ENCODE measurements around the gene POLR3B.
"Not testable (repeated sequence)": the region's sequence is repeated elsewhere in the genome, so short reads cannot be mapped to it uniquely, and the experiment has no call there.

The POLR3B gene

GRCh38 chr12:106477627-106478026 lies 120.1 kb downstream of the POLR3B start:
- not testable (repeated sequence) for DNase-seq

- no peak for DNase-seq
Measured at GRCh38 chr12:106480251-106480650, 122.7 kb downstream of the POLR3B start.

GRCh38 chr12:106481246-106481645 lies 123.7 kb downstream of the POLR3B start:
- no peak for DNase-seq

GRCh38 chr12:106487664-106488063 lies 130.1 kb downstream of the POLR3B start:
- no peak for DNase-seq

DNA sequence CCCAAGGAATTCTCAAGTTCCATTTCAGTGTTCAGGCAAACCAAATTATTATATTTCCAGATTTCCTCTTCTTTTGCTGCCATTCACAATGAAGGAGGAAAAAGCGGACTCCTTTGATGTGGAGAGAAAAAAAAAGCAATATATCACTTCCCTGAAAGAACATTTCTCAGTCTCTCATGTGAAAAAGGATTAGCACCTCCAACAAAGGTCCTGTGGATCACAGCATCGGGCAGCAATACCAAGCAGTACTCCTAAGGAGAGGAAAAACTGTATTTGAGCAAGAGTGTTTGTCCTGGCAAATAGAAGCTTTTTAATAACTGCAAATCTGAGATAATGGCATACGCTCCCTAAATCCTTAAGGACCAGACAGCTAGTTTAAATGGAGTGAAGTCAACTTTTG lies 131.3 kb downstream of the POLR3B start:
- no peak for DNase-seq

DNA sequence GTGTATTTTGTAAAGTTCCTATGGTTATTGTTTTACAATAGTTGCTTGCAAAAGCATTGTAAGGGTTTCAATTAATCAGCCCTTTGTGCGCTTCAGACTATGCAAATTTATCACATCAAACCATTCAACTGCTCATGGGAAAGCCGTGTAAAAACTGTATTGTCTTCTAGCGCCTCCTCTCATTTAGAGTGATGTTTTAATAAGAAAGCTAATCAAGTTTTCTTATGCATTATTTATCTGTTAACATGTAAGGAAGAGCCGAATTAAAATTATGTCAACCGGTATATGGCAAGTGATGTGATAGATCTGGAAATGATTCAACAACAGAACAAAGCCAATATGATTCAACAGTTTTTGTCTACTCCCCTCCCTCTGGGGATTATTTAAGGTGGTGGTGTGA lies 132.7 kb downstream of the POLR3B start:
- no peak for DNase-seq

- no peak for DNase-seq
Measured at GRCh38 chr12:106492857-106493256, 135.3 kb downstream of the POLR3B start.

DNA sequence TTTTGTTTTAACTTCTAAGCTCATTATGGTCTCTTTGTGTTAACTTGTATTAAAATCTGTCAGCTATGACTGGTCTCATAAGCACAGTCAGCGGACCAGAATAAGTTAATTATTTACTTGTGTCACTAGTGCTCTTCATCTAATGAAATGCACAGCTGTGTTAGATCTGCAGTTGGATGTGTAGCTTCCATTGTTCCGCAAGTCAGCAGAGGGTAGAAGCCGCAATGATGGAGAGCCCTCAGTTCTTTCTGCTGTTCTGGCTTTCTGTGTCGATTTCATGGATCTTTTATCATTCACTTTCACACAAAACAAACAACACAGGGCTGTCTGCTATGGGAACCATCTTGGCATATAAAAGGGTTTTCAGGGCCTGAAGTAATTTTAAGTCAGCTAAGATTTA lies 136.0 kb downstream of the POLR3B start:
- no peak for DNase-seq

- DNase-seq = no peak
Measured at GRCh38 chr12:106495354-106495965, 137.9 kb downstream of the POLR3B start.

- DNase-seq = no peak
Measured at GRCh38 chr12:106498056-106498455, 140.5 kb downstream of the POLR3B start.

DNA sequence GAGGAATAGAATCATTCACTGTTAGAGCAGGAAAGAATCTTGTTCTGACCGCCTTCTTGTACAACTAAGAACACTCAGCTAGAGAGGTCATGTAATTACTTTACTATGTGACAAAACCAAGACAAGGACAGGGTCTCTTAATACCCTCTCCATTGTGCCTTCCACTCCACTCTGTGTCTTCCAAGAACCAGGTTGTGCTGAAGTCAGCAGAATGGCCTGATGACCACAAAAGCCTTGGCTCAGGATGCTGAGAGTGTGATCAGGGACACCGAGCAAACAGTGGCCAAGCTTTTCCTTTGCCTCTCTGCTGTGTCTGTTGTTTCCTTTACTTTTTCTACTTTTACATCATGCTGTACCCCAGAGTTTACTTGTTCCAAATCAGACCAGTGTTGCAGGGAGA lies 142.1 kb downstream of the POLR3B start:
- no peak for DNase-seq

- no peak for DNase-seq
Measured at GRCh38 chr12:106506691-106507090, 149.1 kb downstream of the POLR3B start.

- DNase-seq = no peak
Measured at GRCh38 chr12:106508966-106509365, 151.4 kb downstream of the POLR3B start.

DNA sequence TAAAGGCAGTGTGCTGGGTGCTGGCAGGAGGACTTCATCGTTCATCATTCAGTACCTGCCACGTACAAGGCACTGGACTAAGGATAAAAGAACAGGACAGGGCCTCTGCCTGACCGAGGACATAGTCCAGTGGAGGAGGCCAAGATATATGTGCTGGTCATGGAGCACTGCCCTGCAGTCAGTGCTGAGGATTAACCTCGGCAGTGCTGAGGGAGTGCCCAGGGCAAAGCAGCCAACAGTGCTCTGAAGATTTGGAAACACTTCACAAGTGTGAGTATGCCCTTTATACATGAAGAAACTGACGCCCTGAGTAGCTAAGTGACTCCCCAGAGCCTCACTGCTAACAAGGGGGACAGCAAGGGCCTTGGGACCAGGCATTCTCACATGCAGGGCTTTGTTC lies 153.8 kb downstream of the POLR3B start:
- no peak for DNase-seq

DNA sequence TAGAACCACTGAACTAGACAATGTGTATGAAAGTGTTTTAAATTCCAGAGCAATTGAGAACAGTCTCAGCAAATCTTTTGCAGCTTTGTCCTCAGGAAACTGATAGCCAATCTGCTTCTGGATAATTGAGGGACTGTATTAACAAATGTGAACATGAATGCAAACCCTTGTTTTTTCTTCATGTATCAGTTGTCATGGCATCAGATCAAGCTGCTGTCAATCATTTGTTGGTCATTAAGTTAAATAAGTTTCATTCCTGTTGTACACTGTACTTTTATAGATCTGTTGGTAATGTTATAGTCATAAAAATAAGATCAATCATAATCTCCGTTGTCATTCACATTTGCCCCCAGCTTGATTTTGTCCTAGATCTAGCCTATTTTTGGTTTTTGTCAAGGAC lies 159.8 kb downstream of the POLR3B start:
- DNase-seq = no peak

DNA sequence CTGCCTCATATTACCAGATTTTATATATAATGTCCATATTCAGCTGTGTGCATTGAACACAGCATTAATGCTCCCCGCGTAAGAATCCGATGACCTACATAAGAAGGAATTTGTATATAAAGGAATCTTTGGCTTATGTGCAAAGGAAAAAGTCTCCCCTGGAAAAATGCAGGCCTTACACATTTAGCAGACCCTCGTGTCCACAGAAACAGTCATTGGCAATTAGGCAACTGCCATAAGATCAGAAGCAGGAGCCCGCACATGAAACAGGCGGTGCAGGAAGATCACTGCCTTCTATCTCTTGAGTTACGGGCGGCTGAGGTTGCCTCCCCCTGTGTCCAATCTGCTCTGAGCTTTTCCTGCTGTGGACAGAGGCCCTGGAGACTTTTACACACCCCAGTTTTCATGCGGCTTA lies 162.1 kb downstream of the POLR3B start:
- no peak for DNase-seq

DNA sequence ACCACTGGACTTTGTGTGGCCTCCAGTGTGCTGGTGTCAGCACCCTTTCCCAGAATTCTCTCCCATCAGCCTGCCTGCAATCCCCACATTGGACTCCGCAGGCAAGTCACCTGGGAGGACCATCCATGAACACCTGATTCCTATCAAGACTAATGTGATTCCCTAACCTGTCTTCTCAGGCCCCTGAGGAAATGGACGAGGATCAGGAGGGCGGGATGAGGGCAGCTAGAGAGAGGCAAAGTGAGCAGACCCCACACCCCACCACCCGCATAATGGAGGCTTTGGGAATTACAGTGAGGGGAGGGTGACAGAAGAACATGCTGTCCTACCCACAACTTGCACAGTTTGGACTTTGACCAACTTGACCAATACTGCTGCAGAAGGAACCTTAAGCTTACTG lies 164.4 kb downstream of the POLR3B start:
- no peak for DNase-seq

GRCh38 chr12:106522708-106523107 lies 165.2 kb downstream of the POLR3B start:
- no peak for DNase-seq

GRCh38 chr12:106527356-106527755 lies 169.8 kb downstream of the POLR3B start:
- DNase-seq = no peak

DNA sequence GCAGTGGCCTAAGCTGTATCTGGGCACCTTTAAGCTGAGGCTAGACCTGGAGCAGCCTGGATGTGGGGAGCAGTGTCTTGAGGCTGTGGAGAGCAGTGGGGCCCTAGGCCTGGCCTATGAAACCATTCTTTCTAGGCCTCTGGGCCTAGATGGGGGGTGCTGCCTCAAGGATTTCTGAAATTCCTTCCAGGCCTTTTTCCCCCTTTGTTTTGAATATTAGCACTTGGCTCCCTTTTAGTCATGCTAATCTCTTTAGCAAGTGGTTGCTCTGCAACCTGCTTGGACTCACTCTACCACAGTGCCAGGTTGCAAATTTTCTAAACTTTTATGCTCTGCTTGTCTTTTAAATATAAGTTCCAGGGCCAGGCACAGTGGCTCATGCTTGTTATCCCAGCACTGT lies 183.7 kb downstream of the POLR3B start:
- DNase-seq = no peak

DNA sequence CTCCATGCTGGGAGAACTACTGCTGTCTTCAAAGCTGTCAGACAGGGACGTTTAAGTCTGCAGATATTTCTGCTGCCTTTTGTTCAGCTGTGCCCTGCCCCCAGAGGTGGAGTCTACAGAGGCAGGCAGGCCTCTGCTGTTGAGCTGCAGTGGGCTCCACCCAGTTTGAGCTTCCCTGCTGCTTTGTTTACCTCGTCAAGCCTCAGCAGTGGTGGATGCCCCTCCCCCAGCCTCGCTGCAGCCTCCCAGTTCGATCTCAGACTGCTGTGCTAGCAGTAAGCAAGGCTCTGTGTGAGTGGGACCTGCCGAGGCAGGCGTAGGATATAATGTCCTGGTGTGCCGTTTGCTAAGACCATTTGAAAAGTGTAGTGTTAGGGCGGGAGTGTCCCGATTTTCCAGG lies 193.9 kb downstream of the POLR3B start:
- no peak for DNase-seq

DNA sequence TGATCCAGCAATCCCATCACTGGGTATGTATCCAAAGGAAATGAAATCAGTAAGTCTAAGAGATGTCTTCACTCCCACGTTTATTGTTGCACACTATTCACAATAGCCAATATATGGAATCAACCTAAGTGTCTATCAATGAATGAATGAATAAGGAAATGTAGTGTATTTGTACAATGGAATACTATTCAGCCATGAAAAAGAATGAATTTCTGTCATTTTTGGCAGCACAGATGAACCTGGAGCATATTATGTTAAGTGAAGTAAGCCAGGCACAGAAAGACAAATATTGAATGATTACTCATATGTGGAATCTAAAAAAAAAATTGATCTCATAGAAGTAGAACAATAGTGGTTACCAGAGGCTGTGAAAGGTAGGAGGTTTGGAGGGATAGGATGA lies 194.7 kb downstream of the POLR3B start:
- no peak for DNase-seq

Measured in CD4-positive, alpha-beta T cell treated with Interleukin-21 for 1 hour (primary cell).